Measurements from ENCODE around the gene MYBPC2. TPM values are rescaled to one million over a fixed set of nuclear protein-coding genes. Genes with fewer than 3 reads are reported as not detected.
A peak's percentile ranks its signal among the peaks of the same experiment; 100 is the strongest.

Gene MYBPC2
- total RNA-seq, 2 experiments from 2014 or later, result 0.14 TPM; not detected in 1

GRCh38 chr19:50398675-50399367 lies 33.9 kb upstream of the MYBPC2 start:
- no peaks in the 10 kb centered on the region for H3K9me3 Mint-ChIP-seq
- DNase-seq (no peak), ATAC-seq (ENCODE audit: low read depth) (no peak)
- no peak overlapping the region for H3K4me3 Mint-ChIP-seq
- H3K27ac Mint-ChIP-seq, result no peak overlapping the region
- H3K4me1 Mint-ChIP-seq, result no peaks in the 10 kb centered on the region
- POLR2A ChIA-PET, result interaction anchor here (0.5 to 0.6 kb wide), 2 partner anchors 29 to 87 kb away, joined by 3 to 4 read pairs; no protein-coding TSS in a partner anchor
- no peaks in the 10 kb centered on the region for H3K27me3 Mint-ChIP-seq
- H3K36me3 Mint-ChIP-seq, result peaks cover 11% of the 10 kb centered on the region

- POLR2A ChIA-PET, result interaction anchor here (0.6 to 0.7 kb wide), 2 partner anchors 23 to 28 kb away, joined by 4 read pairs; partner anchors contain the start of gene NR1H2
- H3K27ac Mint-ChIP-seq, result no peak overlapping the region
- H3K27me3 Mint-ChIP-seq, result no peaks in the 10 kb centered on the region
- ATAC-seq (ENCODE audit: low read depth) (no peak), DNase-seq (no peak)
- H3K36me3 Mint-ChIP-seq, result peaks cover 11% of the 10 kb centered on the region
- no peak overlapping the region for H3K4me3 Mint-ChIP-seq
- no peaks in the 10 kb centered on the region for H3K9me3 Mint-ChIP-seq
- H3K4me1 Mint-ChIP-seq, result no peaks in the 10 kb centered on the region
Measured at GRCh38 chr19:50399368-50399745, 33.3 kb upstream of the MYBPC2 start.

- ATAC-seq (ENCODE audit: low read depth) (no peak), DNase-seq (no peak)
- Mint-ChIP-seq H3K27ac (no peak overlapping the region), H3K4me3 (no peak overlapping the region), H3K27me3 (no peaks in the 10 kb centered on the region), H3K4me1 (no peaks in the 10 kb centered on the region), H3K36me3 (peaks cover 15% of the 10 kb centered on the region), H3K9me3 (no peaks in the 10 kb centered on the region)
- POLR2A ChIA-PET, result no interaction called here
Measured at GRCh38 chr19:50401605-50402450, 30.9 kb upstream of the MYBPC2 start.

- ATAC-seq (ENCODE audit: low read depth) (no peak), DNase-seq (no peak)
- Mint-ChIP-seq H3K27me3 (no peaks in the 10 kb centered on the region), H3K27ac (no peak overlapping the region), H3K4me1 (no peaks in the 10 kb centered on the region), H3K9me3 (no peaks in the 10 kb centered on the region), H3K4me3 (no peak overlapping the region), H3K36me3 (peaks cover 17% of the 10 kb centered on the region)
- POLR2A ChIA-PET, result no interaction called here
Measured at GRCh38 chr19:50402544-50403301, 30.0 kb upstream of the MYBPC2 start.

GRCh38 chr19:50406156-50406820 lies 26.4 kb upstream of the MYBPC2 start:
- DNase-seq (no peak), ATAC-seq (ENCODE audit: low read depth) (no peak)
- no peaks in the 10 kb centered on the region for H3K9me3 Mint-ChIP-seq
- no peak overlapping the region for H3K27ac Mint-ChIP-seq
- POLR2A ChIA-PET, result no interaction called here
- peaks cover 17% of the 10 kb centered on the region for H3K36me3 Mint-ChIP-seq
- H3K27me3 Mint-ChIP-seq, result no peaks in the 10 kb centered on the region
- H3K4me3 Mint-ChIP-seq, result no peak overlapping the region
- H3K4me1 Mint-ChIP-seq, result no peaks in the 10 kb centered on the region

GRCh38 chr19:50406829-50407228 lies 25.9 kb upstream of the MYBPC2 start:
- H3K27me3 Mint-ChIP-seq, result no peaks in the 10 kb centered on the region
- DNase-seq (no peak), ATAC-seq (ENCODE audit: low read depth) (no peak)
- H3K36me3 Mint-ChIP-seq, result peaks cover 21% of the 10 kb centered on the region
- H3K4me3 Mint-ChIP-seq, result no peak overlapping the region
- no peaks in the 10 kb centered on the region for H3K4me1 Mint-ChIP-seq
- no peaks in the 10 kb centered on the region for H3K9me3 Mint-ChIP-seq
- POLR2A ChIA-PET, result interaction anchor here (0.6 kb wide), 1 partner anchor 104 kb away, joined by 4 read pairs; the partner anchor contains the start of gene JOSD2
- no peak overlapping the region for H3K27ac Mint-ChIP-seq

- H3K27ac Mint-ChIP-seq, result no peak overlapping the region
- POLR2A ChIA-PET, result no interaction called here
Measured at GRCh38 chr19:50409347-50409746, 23.3 kb upstream of the MYBPC2 start.

GRCh38 chr19:50410109-50410508 lies 22.6 kb upstream of the MYBPC2 start:
- no peaks in the 10 kb centered on the region for H3K4me1 Mint-ChIP-seq
- POLR2A ChIA-PET, result no interaction called here

More at GRCh38 chr19:50409347-50409746, 23.3 kb upstream of the MYBPC2 start:
- Mint-ChIP-seq H3K4me3 (no peak overlapping the region), H3K36me3 (peaks cover 17% of the 10 kb centered on the region), H3K27me3 (no peaks in the 10 kb centered on the region), H3K9me3 (no peaks in the 10 kb centered on the region), H3K4me1 (no peaks in the 10 kb centered on the region)
- ATAC-seq (ENCODE audit: low read depth) (no peak), DNase-seq (no peak)

GRCh38 chr19:50412419-50412818 lies 20.3 kb upstream of the MYBPC2 start:
- Mint-ChIP-seq H3K27me3 (no peaks in the 10 kb centered on the region), H3K9me3 (no peaks in the 10 kb centered on the region), H3K4me3 (no peak overlapping the region), H3K36me3 (peaks cover 10% of the 10 kb centered on the region), H3K4me1 (no peaks in the 10 kb centered on the region), H3K27ac (no peak overlapping the region)
- POLR2A ChIA-PET, result interaction anchor here (0.6 kb wide), 1 partner anchor 67 kb away, joined by 4 read pairs; no protein-coding TSS in a partner anchor
- ATAC-seq (ENCODE audit: low read depth), result no peak
- no peak for DNase-seq

More at GRCh38 chr19:50410109-50410508, 22.6 kb upstream of the MYBPC2 start:
- Mint-ChIP-seq H3K36me3 (peaks cover 17% of the 10 kb centered on the region), H3K27me3 (no peaks in the 10 kb centered on the region), H3K27ac (no peak overlapping the region), H3K9me3 (no peaks in the 10 kb centered on the region), H3K4me3 (no peak overlapping the region)
- ATAC-seq (ENCODE audit: low read depth) (no peak), DNase-seq (no peak)

- Mint-ChIP-seq H3K27ac (no peak overlapping the region), H3K9me3 (no peaks in the 10 kb centered on the region), H3K4me1 (no peaks in the 10 kb centered on the region), H3K27me3 (no peaks in the 10 kb centered on the region), H3K4me3 (no peak overlapping the region), H3K36me3 (peaks cover 10% of the 10 kb centered on the region)
- ATAC-seq (ENCODE audit: low read depth) (no peak), DNase-seq (no peak)
- POLR2A ChIA-PET, result no interaction called here
Measured at GRCh38 chr19:50413096-50413495, 19.6 kb upstream of the MYBPC2 start.

- Mint-ChIP-seq H3K4me1 (no peaks in the 10 kb centered on the region), H3K27me3 (no peaks in the 10 kb centered on the region), H3K4me3 (no peak overlapping the region), H3K27ac (no peak overlapping the region), H3K36me3 (peaks cover 10% of the 10 kb centered on the region), H3K9me3 (no peaks in the 10 kb centered on the region)
- ATAC-seq (ENCODE audit: low read depth), result no peak
- POLR2A ChIA-PET, result no interaction called here
- DNase-seq, result no peak
Measured at GRCh38 chr19:50413531-50413930, 19.2 kb upstream of the MYBPC2 start.

GRCh38 chr19:50414864-50415660 lies 17.6 kb upstream of the MYBPC2 start:
- DNase-seq, result peak; percentile 81
- Mint-ChIP-seq H3K4me1 (peaks cover 9% of the 10 kb centered on the region), H3K27me3 (peaks cover 5% of the 10 kb centered on the region), H3K4me3 (no peak overlapping the region), H3K27ac (peak overlapping the region; percentile 42), H3K9me3 (no peaks in the 10 kb centered on the region), H3K36me3 (peaks cover 17% of the 10 kb centered on the region)
- peak; percentile 59 for ATAC-seq (ENCODE audit: low read depth)
- POLR2A ChIA-PET, result interaction anchor here (0.6 to 0.7 kb wide), 4 partner anchors 31 to 58 kb away, joined by 3 to 4 read pairs (median 3); partner anchors contain the start of gene POLD1
